Activated CD8-positive, alpha-beta T cell treated with anti-CD3 and anti-CD28 coated beads, Interleukin-2, amount 10 ng/mL, durations not matched to agents 7 days and 5 days (primary cell): Measurements from ENCODE around the gene DAW1. TPM values are rescaled to one million over a fixed set of nuclear protein-coding genes. Genes with fewer than 3 reads are reported as not detected.
"Not testable (repeated sequence)": the region's sequence is repeated elsewhere in the genome, so short reads cannot be mapped to it uniquely, and the experiment has no call there.

ENCODE experiments used
- ATAC-seq: fragments of 150-1000 bp; cut with Tn5 transposase; one replicate; pipeline ENCODE4 v1.10.0; 2021; ENCODE audit warnings: moderate library complexity
- CTCF ChIA-PET: fragments of 350-600 bp; sonication (Branson Sonifier 250); formaldehyde crosslinking; loops from one replicate; lab custom pipeline; 2021; ENCODE audit warnings: antibody characterized with exemption; lab: Charles Lee
- POLR2A ChIA-PET: fragments of 350-600 bp; sonication (Branson Sonifier 250); formaldehyde crosslinking; loops from one replicate; lab custom pipeline; 2021; ENCODE audit warnings: antibody characterized with exemption; lab: Charles Lee
- DNase-seq: peaks from one replicate; pipeline ENCODE4 v3.0.0-alpha.2; 2020
- H3K27ac Mint-ChIP-seq: one replicate; pipeline ENCODE4 v1.8.0; 2021; ENCODE audit warnings: mild to moderate bottlenecking, mixed read lengths
- H3K27me3 Mint-ChIP-seq: one replicate; pipeline ENCODE4 v1.8.0; 2021; ENCODE audit warnings: low read depth, mixed read lengths
- H3K36me3 Mint-ChIP-seq: one replicate; pipeline ENCODE4 v1.8.0; 2021; ENCODE audit warnings: low read depth, mixed read lengths
- H3K4me1 Mint-ChIP-seq: one replicate; pipeline ENCODE4 v1.8.0; 2021; ENCODE audit warnings: low read depth, mixed read lengths
- H3K4me3 Mint-ChIP-seq: one replicate; pipeline ENCODE4 v1.8.0; 2021; ENCODE audit warnings: mild to moderate bottlenecking, mixed read lengths
- H3K9me3 Mint-ChIP-seq: one replicate; pipeline ENCODE4 v1.8.0; 2022; ENCODE audit warnings: mixed read lengths; ENCODE audit not compliant: insufficient read depth
- total RNA-seq, 2 experiments: library from RNA; stranded (reverse); gene quantifications; one replicate each; pipeline ENCODE4 v1.2.3, GENCODE V29; 2021

Gene DAW1
- total RNA-seq, 2 experiments from 2014 or later: not detected

- H3K27me3 Mint-ChIP-seq, H3K36me3 Mint-ChIP-seq, H3K4me1 Mint-ChIP-seq, H3K9me3 Mint-ChIP-seq, DNase-seq, POLR2A ChIA-PET, H3K4me3 Mint-ChIP-seq, H3K27ac Mint-ChIP-seq, ATAC-seq, CTCF ChIA-PET: not testable (repeated sequence)
Observed at GRCh38 chr2:227839339-227840129, 31.9 kb upstream of the DAW1 start.

DNA sequence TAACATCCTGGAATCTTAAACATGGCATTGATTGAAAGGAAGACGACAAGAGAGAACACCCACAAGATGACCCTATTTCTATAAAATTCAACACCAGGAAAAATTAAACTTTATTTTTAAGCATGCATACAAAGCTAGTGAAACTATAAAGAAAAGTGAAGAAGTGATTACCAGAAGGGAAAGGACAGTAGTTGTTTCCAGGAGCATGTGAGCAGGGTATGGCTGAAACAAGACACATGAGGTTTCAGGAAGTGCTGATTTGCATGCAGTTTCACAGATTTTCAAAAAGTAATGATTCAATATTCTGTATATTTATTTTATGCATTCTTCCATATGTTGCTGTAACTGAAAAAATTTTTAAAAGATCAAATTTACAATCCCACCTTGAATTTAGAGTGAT lies 24.6 kb upstream of the DAW1 start:
- DNase-seq (no peak), ATAC-seq (no peak)
- Mint-ChIP-seq H3K27ac (no peak overlapping the region), H3K4me1 (no peaks in the 10 kb centered on the region), H3K4me3 (no peak overlapping the region), H3K9me3 (no peaks in the 10 kb centered on the region), H3K36me3 (no peaks in the 10 kb centered on the region), H3K27me3 (peaks cover 2% of the 10 kb centered on the region)
- ChIA-PET CTCF (interaction anchor here (1.8 kb wide), 1 partner anchor 16 kb away, joined by 5 read pairs; no protein-coding TSS in a partner anchor), POLR2A (no interaction called here)

DNA sequence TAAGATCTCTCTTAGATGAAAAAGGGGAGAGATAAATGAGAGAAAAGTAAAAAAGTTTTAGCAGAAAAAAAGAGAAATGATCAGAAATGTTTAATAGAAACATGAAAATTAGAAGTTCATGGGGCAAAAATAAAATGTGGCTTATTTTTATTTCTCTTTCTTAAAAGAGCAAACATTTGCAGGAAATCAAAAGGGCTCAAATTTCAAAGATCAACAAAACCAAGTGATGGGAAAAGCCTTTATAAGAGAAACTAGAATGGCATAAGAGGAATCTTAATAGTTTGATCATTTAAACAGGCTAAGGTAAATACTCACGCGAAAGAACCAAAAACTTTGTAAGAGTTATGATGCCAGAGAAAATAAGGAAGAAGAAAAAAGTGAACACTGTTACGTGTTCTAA lies 23.3 kb upstream of the DAW1 start:
- H3K4me3 Mint-ChIP-seq: peak overlapping the region; percentile 22
- ATAC-seq (no peak), DNase-seq (no peak)
- ChIA-PET POLR2A (no interaction called here), CTCF (no interaction called here)
- no peaks in the 10 kb centered on the region for H3K9me3 Mint-ChIP-seq
- H3K27me3 Mint-ChIP-seq: peaks cover 4% of the 10 kb centered on the region
- H3K27ac Mint-ChIP-seq: no peak overlapping the region
- no peaks in the 10 kb centered on the region for H3K36me3 Mint-ChIP-seq
- no peaks in the 10 kb centered on the region for H3K4me1 Mint-ChIP-seq

GRCh38 chr2:227848586-227848985 lies 22.8 kb upstream of the DAW1 start:
- H3K4me3 Mint-ChIP-seq: peak overlapping the region; percentile 22
- H3K36me3 Mint-ChIP-seq: no peaks in the 10 kb centered on the region
- H3K27ac Mint-ChIP-seq: no peak overlapping the region
- H3K4me1 Mint-ChIP-seq: no peaks in the 10 kb centered on the region
- DNase-seq: no peak
- ATAC-seq: peak; percentile 42
- POLR2A ChIA-PET: no interaction called here
- no peaks in the 10 kb centered on the region for H3K9me3 Mint-ChIP-seq
- H3K27me3 Mint-ChIP-seq: peaks cover 4% of the 10 kb centered on the region
- CTCF ChIA-PET: no interaction called here

- no peaks in the 10 kb centered on the region for H3K36me3 Mint-ChIP-seq
- DNase-seq (no peak), ATAC-seq (no peak)
- peaks cover 4% of the 10 kb centered on the region for H3K27me3 Mint-ChIP-seq
- H3K9me3 Mint-ChIP-seq: no peaks in the 10 kb centered on the region
- POLR2A ChIA-PET: no interaction called here
- no peaks in the 10 kb centered on the region for H3K4me1 Mint-ChIP-seq
- H3K4me3 Mint-ChIP-seq: no peak overlapping the region
- CTCF ChIA-PET: no interaction called here
- H3K27ac Mint-ChIP-seq: no peak overlapping the region
Observed at GRCh38 chr2:227849906-227850305, 21.5 kb upstream of the DAW1 start.

GRCh38 chr2:227853204-227853629 lies 18.2 kb upstream of the DAW1 start:
- ChIA-PET POLR2A (no interaction called here), CTCF (interaction anchor here (1.4 kb wide), 1 partner anchor 10 kb away, joined by 7 read pairs; no protein-coding TSS in a partner anchor)
- ATAC-seq (no peak), DNase-seq (no peak)
- no peak overlapping the region for H3K4me3 Mint-ChIP-seq
- no peaks in the 10 kb centered on the region for H3K4me1 Mint-ChIP-seq
- peaks cover 4% of the 10 kb centered on the region for H3K27me3 Mint-ChIP-seq
- H3K27ac Mint-ChIP-seq: no peak overlapping the region
- no peaks in the 10 kb centered on the region for H3K9me3 Mint-ChIP-seq
- H3K36me3 Mint-ChIP-seq: no peaks in the 10 kb centered on the region

GRCh38 chr2:227853765-227854271 lies 17.6 kb upstream of the DAW1 start:
- DNase-seq (no peak), ATAC-seq (no peak)
- CTCF ChIA-PET: interaction anchor here (1.4 kb wide), 1 partner anchor 9 kb away, joined by 7 read pairs; no protein-coding TSS in a partner anchor
- H3K4me3 Mint-ChIP-seq: no peak overlapping the region
- POLR2A ChIA-PET: no interaction called here
- no peaks in the 10 kb centered on the region for H3K9me3 Mint-ChIP-seq
- no peaks in the 10 kb centered on the region for H3K36me3 Mint-ChIP-seq
- no peaks in the 10 kb centered on the region for H3K4me1 Mint-ChIP-seq
- H3K27ac Mint-ChIP-seq: no peak overlapping the region
- H3K27me3 Mint-ChIP-seq: peaks cover 4% of the 10 kb centered on the region

GRCh38 chr2:227855440-227855839 lies 16.0 kb upstream of the DAW1 start:
- Mint-ChIP-seq H3K36me3 (no peaks in the 10 kb centered on the region), H3K9me3 (no peaks in the 10 kb centered on the region), H3K27ac (no peak overlapping the region), H3K27me3 (peaks cover 4% of the 10 kb centered on the region), H3K4me3 (no peak overlapping the region), H3K4me1 (no peaks in the 10 kb centered on the region)
- ChIA-PET CTCF (no interaction called here), POLR2A (no interaction called here)
- DNase-seq (no peak), ATAC-seq (no peak)

DNA sequence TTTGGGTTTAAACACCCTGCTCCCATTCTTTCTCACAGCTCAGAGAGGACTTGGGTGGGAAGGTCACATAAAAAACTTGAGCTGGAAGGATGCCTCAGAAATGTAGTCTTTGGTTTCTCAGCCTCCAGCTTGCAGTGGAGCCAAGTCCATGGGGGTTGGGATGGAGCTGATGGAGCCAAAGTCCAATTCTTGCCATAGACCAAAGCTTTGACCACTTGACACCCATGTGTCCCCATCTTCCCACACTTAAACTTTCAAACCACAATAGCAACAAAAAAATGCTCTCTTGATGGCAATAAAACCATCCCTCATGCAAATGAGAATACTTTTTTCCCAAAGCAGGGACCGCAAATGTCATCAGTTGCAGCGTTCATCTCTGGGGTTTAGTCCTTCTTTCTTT lies 14.7 kb upstream of the DAW1 start:
- DNase-seq (no peak), ATAC-seq (no peak)
- ChIA-PET POLR2A (interaction anchor here (0.6 kb wide), 1 partner anchor 204 kb away, joined by 3 read pairs; no protein-coding TSS in a partner anchor), CTCF (no interaction called here)
- Mint-ChIP-seq H3K27ac (no peak overlapping the region), H3K4me3 (no peak overlapping the region), H3K27me3 (peaks cover 2% of the 10 kb centered on the region), H3K36me3 (no peaks in the 10 kb centered on the region), H3K9me3 (no peaks in the 10 kb centered on the region), H3K4me1 (no peaks in the 10 kb centered on the region)

GRCh38 chr2:227860221-227860641 lies 11.2 kb upstream of the DAW1 start:
- Mint-ChIP-seq H3K4me1 (no peaks in the 10 kb centered on the region), H3K27me3 (no peaks in the 10 kb centered on the region)
- no peak for DNase-seq

DNA sequence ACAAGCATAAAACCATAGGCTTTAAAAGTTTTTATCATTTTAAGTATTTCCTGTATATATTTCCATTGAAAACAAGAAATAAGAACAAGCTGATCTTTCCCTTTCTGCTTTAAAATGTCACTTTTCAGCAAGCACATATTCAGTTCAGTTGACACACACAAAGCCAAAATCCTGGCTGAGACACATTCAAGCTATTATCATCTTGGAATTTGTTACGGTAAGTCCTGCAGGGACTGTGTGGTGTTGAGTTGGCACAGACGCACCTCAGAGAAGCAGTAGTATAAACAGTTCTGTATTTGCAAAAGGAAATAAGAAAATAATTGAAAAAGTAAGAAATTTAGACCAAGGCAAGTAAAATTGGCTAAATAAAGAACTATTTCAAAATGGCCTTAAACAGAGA lies 10.4 kb upstream of the DAW1 start:
- DNase-seq (no peak), ATAC-seq (no peak)
- Mint-ChIP-seq H3K27me3 (no peaks in the 10 kb centered on the region), H3K4me3 (no peak overlapping the region), H3K4me1 (no peaks in the 10 kb centered on the region), H3K9me3 (no peaks in the 10 kb centered on the region), H3K27ac (no peak overlapping the region), H3K36me3 (no peaks in the 10 kb centered on the region)
- ChIA-PET CTCF (interaction anchor here (0.8 to 2.2 kb wide), 5 partner anchors 77 to 329 kb away, joined by 3 to 9 read pairs (median 3); no protein-coding TSS in a partner anchor), POLR2A (no interaction called here)

More at GRCh38 chr2:227860221-227860641, 11.2 kb upstream of the DAW1 start:
- no peaks in the 10 kb centered on the region for H3K9me3 Mint-ChIP-seq
- ATAC-seq: no peak
- H3K36me3 Mint-ChIP-seq: no peaks in the 10 kb centered on the region
- CTCF ChIA-PET: interaction anchor here (0.8 to 1.4 kb wide), 4 partner anchors 86 to 328 kb away, joined by 3 to 5 read pairs (median 3); no protein-coding TSS in a partner anchor
- H3K4me3 Mint-ChIP-seq: no peak overlapping the region
- POLR2A ChIA-PET: no interaction called here
- no peak overlapping the region for H3K27ac Mint-ChIP-seq

- Mint-ChIP-seq H3K27ac (no peak overlapping the region), H3K36me3 (no peaks in the 10 kb centered on the region), H3K4me1 (no peaks in the 10 kb centered on the region), H3K27me3 (no peaks in the 10 kb centered on the region), H3K4me3 (no peak overlapping the region), H3K9me3 (no peaks in the 10 kb centered on the region)
- DNase-seq: peak; percentile 40
- ChIA-PET POLR2A (no interaction called here), CTCF (interaction anchor here (0.7 to 2.3 kb wide), 14 partner anchors 8 to 734 kb away, joined by 3 to 13 read pairs (median 5); partner anchors contain the start of gene DAW1)
- ATAC-seq: no peak
Observed at GRCh38 chr2:227862227-227862740, 9.1 kb upstream of the DAW1 start.
